ENCODE results near the gene SORCS3.

SORCS3 gene

GRCh38 chr10:104612571-104613205 lies 28.4 kb upstream of the SORCS3 start:
- Histone ChIP-seq H4K20me1 (ENCODE audit: insufficient read depth) (no peaks in the 10 kb centered on the region), H3K36me3 (ENCODE audit: insufficient read depth) (no peaks in the 10 kb centered on the region), H3K9ac (no peak overlapping the region), H3K4me3 (IDR thresholded peaks at IDR 0.05; ENCODE audit: insufficient read depth, low read depth, low read length) (no peak overlapping the region), H3K27me3 (ENCODE audit: insufficient read depth, low read depth) (no peaks in the 10 kb centered on the region), H2AFZ (ENCODE audit: low read depth) (no peak overlapping the region), H3K27ac (no peak overlapping the region), H3K79me2 (ENCODE audit: insufficient read depth, low read depth) (no peaks in the 10 kb centered on the region), H3K4me2 (no peak overlapping the region), H3K4me1 (ENCODE audit: low read depth, poor library complexity, severe bottlenecking) (no peaks in the 10 kb centered on the region)
- no peak for TF ChIP-seq CTCF (conservative IDR thresholded peaks at IDR 0.05; ENCODE audit: low read depth, low read length)

DNA sequence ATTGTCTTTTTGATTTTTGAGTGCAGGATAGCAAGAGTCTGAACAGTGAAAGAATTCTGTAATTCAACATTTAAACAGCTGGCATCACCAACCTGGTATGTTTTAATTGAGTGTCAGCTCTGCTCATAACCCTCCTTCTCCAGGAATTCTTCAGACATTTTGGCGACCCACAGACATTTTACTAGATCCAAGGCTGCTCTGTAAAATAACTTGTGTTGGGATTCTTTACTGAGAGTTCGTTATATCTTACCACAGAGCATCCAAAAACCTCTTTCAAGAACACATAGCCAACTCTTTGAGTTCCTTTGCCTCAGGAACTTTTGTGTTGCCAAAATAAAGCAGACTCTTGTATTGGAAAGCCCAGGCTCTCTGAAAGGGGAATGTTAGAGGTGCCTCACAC lies 27.7 kb upstream of the SORCS3 start:
- H3K4me1 ChIP-seq (ENCODE audit: low read depth, poor library complexity, severe bottlenecking): no peaks in the 10 kb centered on the region
- no peak overlapping the region for H2AFZ ChIP-seq (ENCODE audit: low read depth)
- H3K4me3 ChIP-seq (IDR thresholded peaks at IDR 0.05; ENCODE audit: insufficient read depth, low read depth, low read length): no peak overlapping the region
- H3K9ac ChIP-seq: no peak overlapping the region
- no peaks in the 10 kb centered on the region for H3K36me3 ChIP-seq (ENCODE audit: insufficient read depth)
- no peaks in the 10 kb centered on the region for H3K79me2 ChIP-seq (ENCODE audit: insufficient read depth, low read depth)
- H3K4me2 ChIP-seq: no peak overlapping the region
- no peak overlapping the region for H3K27ac ChIP-seq
- TF ChIP-seq CTCF (conservative IDR thresholded peaks at IDR 0.05; ENCODE audit: low read depth, low read length): no peak
- no peaks in the 10 kb centered on the region for H3K27me3 ChIP-seq (ENCODE audit: insufficient read depth, low read depth)
- no peaks in the 10 kb centered on the region for H4K20me1 ChIP-seq (ENCODE audit: insufficient read depth)

GRCh38 chr10:104614245-104614831 lies 26.8 kb upstream of the SORCS3 start:
- TF ChIP-seq CTCF (conservative IDR thresholded peaks at IDR 0.05; ENCODE audit: low read depth, low read length): peak; percentile 79
- Histone ChIP-seq H3K27me3 (ENCODE audit: insufficient read depth, low read depth) (no peaks in the 10 kb centered on the region), H3K9ac (no peak overlapping the region), H3K4me1 (ENCODE audit: low read depth, poor library complexity, severe bottlenecking) (no peaks in the 10 kb centered on the region), H3K27ac (no peak overlapping the region), H3K4me3 (IDR thresholded peaks at IDR 0.05; ENCODE audit: insufficient read depth, low read depth, low read length) (no peak overlapping the region), H3K36me3 (ENCODE audit: insufficient read depth) (no peaks in the 10 kb centered on the region), H3K4me2 (no peak overlapping the region), H2AFZ (ENCODE audit: low read depth) (no peak overlapping the region), H3K79me2 (ENCODE audit: insufficient read depth, low read depth) (no peaks in the 10 kb centered on the region), H4K20me1 (ENCODE audit: insufficient read depth) (no peaks in the 10 kb centered on the region)

DNA sequence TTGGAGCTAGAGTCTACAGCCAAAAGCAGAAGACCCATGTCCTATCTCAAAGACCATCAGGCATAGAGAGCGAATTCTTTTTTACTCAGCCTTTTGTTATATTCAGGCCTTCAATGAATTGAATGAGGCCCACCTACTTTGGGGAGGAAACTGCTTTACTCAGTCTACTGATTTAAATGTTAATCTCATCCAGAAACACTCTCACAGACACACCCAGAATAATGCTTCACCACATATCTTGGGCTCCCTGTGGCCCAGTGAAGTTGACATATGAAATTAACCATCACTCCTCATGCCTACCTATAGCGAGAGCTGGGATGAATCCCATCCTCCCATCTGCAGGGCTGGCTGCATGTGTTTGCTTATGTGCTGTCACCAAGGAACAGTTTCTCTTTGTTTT lies 26.0 kb upstream of the SORCS3 start:
- H2AFZ ChIP-seq (ENCODE audit: low read depth): no peak overlapping the region
- H3K4me1 ChIP-seq (ENCODE audit: low read depth, poor library complexity, severe bottlenecking): no peaks in the 10 kb centered on the region
- H3K27ac ChIP-seq: no peak overlapping the region
- H3K4me2 ChIP-seq: no peak overlapping the region
- H3K9ac ChIP-seq: no peak overlapping the region
- no peak overlapping the region for H3K4me3 ChIP-seq (IDR thresholded peaks at IDR 0.05; ENCODE audit: insufficient read depth, low read depth, low read length)
- H4K20me1 ChIP-seq (ENCODE audit: insufficient read depth): no peaks in the 10 kb centered on the region
- no peak for TF ChIP-seq CTCF (conservative IDR thresholded peaks at IDR 0.05; ENCODE audit: low read depth, low read length)
- no peaks in the 10 kb centered on the region for H3K36me3 ChIP-seq (ENCODE audit: insufficient read depth)
- no peaks in the 10 kb centered on the region for H3K79me2 ChIP-seq (ENCODE audit: insufficient read depth, low read depth)
- H3K27me3 ChIP-seq (ENCODE audit: insufficient read depth, low read depth): no peaks in the 10 kb centered on the region
